DOHH2 (cell line): ENCODE results near the gene NTMT1.

ENCODE experiments used
- H3F3A ChIP-seq: fragments of 200-600 bp; sonication (generic), shearing (Covaris generic); 2 replicates; pipeline ENCODE4 v1.6.0; 2016; ENCODE audit warnings: antibody characterized with exemption, mild to moderate bottlenecking; ENCODE audit not compliant: control insufficient read depth, insufficient read depth
- H3K27ac ChIP-seq: fragments of 200-600 bp; sonication (generic); 2 replicates; pipeline ENCODE4 v1.5.1; 2014; ENCODE audit warnings: low read depth, mild to moderate bottlenecking, low read length, moderate library complexity
- H3K27me3 ChIP-seq: fragments of 200-600 bp; sonication (generic); 2 replicates; pipeline ENCODE4 v1.6.1; 2014; ENCODE audit warnings: mild to moderate bottlenecking, low read length, mixed read lengths; ENCODE audit not compliant: control insufficient read depth
- H3K36me3 ChIP-seq: fragments of 200-600 bp; sonication (generic); 2 replicates; pipeline ENCODE4 v1.6.1; 2014; ENCODE audit warnings: mild to moderate bottlenecking, low read length, moderate library complexity, mixed read lengths; ENCODE audit not compliant: control insufficient read depth
- H3K4me1 ChIP-seq: fragments of 200-600 bp; sonication (generic); 2 replicates; pipeline ENCODE4 v1.6.1; 2014; ENCODE audit warnings: mild to moderate bottlenecking, low read length, mixed read lengths; ENCODE audit not compliant: control insufficient read depth
- H3K4me2 ChIP-seq: fragments of 200-600 bp; sonication (generic); 2 replicates; pipeline ENCODE4 v1.6.0; 2014; ENCODE audit warnings: mild to moderate bottlenecking, low read length, moderate library complexity
- H3K4me3 ChIP-seq: fragments of 200-600 bp; sonication (generic); 2 replicates; pipeline ENCODE4 v1.5.1; 2014; ENCODE audit warnings: mild to moderate bottlenecking, low read length, mixed read lengths
- H3K79me2 ChIP-seq: fragments of 200-600 bp; sonication (generic); 2 replicates; pipeline ENCODE4 v1.6.1; 2014; ENCODE audit warnings: mild to moderate bottlenecking, low read length, mixed read lengths; ENCODE audit not compliant: control insufficient read depth
- H3K9me2 ChIP-seq: fragments of 200-600 bp; sonication (generic); replicated peaks from 2 replicates; pipeline ENCODE4 v1.6.1; 2014; ENCODE audit warnings: mild to moderate bottlenecking, low read length, mixed read lengths; ENCODE audit not compliant: control insufficient read depth
- H3K9me3 ChIP-seq: fragments of 200-600 bp; sonication (generic); 2 replicates; pipeline ENCODE4 v1.6.1; 2014; ENCODE audit warnings: antibody characterized with exemption, low read length, mixed read lengths; ENCODE audit not compliant: control insufficient read depth, insufficient read depth
- H4K20me1 ChIP-seq: fragments of 200-600 bp; sonication (generic); 2 replicates; pipeline ENCODE4 v1.6.0; 2014; ENCODE audit warnings: low read depth, mild to moderate bottlenecking, antibody characterized with exemption, low read length, moderate library complexity; ENCODE audit not compliant: control insufficient read depth, insufficient read depth
- EZH2phosphoT487 ChIP-seq: fragments of 200-600 bp; sonication (generic); IDR thresholded peaks from 2 replicates; pipeline ENCODE4 v1.6.1; 2017; ENCODE audit warnings: borderline replicate concordance, mild to moderate bottlenecking, antibody characterized with exemption, low read length, moderate library complexity, mixed read lengths
- TF ChIP-seq, protein P1 (sequence below): fragments of 200-600 bp; sonication (generic); IDR thresholded peaks from one replicate; pipeline ENCODE4 v1.5.1; 2014; ENCODE audit warnings: antibody characterized with exemption, mild to moderate bottlenecking, low read depth, low read length; ENCODE audit not compliant: poor library complexity, severe bottlenecking

The NTMT1 gene

DNA sequence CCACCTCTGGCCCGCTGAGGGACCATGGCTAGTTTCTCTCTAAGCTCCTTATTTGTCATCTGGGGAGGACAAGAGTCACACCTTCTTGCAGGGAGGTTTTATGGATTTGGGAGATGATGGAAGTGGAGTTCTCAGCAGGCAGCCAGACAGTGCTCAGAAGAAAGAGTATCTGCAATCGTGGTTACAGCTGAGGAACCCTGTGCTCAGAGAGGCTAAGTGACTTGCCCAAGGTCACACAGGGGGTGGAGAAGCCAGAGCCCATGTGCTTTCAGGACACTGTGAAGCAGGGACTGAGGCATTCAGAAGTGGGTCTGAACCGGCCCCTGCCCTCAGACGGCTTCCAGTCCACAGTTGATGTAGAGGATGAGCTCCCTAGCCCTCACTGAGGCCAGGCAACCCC is 50.3 kb downstream of the NTMT1 start:
- Histone ChIP-seq H4K20me1 (no peaks in the 10 kb centered on the region), H3K36me3 (no peaks in the 10 kb centered on the region), H3K79me2 (no peaks in the 10 kb centered on the region), H3K27me3 (no peaks in the 10 kb centered on the region), H3K27ac (no peak overlapping the region), H3F3A (no peaks in the 10 kb centered on the region), H3K4me2 (no peak overlapping the region), H3K9me2 (no peaks in the 10 kb centered on the region), H3K9me3 (no peaks in the 10 kb centered on the region), H3K4me3 (no peak overlapping the region), H3K4me1 (no peaks in the 10 kb centered on the region)
- TF ChIP-seq EZH2phosphoT487, result no peak
- TF ChIP-seq, protein P1, sequence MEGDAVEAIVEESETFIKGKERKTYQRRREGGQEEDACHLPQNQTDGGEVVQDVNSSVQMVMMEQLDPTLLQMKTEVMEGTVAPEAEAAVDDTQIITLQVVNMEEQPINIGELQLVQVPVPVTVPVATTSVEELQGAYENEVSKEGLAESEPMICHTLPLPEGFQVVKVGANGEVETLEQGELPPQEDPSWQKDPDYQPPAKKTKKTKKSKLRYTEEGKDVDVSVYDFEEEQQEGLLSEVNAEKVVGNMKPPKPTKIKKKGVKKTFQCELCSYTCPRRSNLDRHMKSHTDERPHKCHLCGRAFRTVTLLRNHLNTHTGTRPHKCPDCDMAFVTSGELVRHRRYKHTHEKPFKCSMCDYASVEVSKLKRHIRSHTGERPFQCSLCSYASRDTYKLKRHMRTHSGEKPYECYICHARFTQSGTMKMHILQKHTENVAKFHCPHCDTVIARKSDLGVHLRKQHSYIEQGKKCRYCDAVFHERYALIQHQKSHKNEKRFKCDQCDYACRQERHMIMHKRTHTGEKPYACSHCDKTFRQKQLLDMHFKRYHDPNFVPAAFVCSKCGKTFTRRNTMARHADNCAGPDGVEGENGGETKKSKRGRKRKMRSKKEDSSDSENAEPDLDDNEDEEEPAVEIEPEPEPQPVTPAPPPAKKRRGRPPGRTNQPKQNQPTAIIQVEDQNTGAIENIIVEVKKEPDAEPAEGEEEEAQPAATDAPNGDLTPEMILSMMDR, result no peak

DNA sequence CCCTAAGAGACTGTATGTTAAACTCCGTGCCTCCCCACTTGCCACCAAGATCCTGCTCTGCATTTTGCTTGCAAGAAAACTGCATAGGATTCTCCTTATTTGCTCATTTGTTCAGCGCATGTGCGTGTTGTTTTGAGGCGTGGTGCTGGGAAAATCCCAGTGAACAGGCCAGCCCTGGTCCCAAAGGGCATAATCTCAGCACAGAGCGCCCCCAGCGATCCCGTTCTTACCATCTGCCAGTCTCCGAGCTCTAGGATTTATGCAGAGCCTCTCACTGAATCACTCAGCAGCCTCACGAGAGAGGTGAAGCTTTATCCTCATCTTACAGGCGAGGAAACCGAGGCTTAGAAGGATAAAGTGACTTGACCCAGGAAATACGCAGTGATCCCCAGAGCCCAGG is 51.0 kb downstream of the NTMT1 start:
- Histone ChIP-seq H3K9me2 (no peaks in the 10 kb centered on the region), H3K36me3 (no peaks in the 10 kb centered on the region), H3K4me3 (no peak overlapping the region), H3F3A (no peaks in the 10 kb centered on the region), H3K27ac (no peak overlapping the region), H3K27me3 (no peaks in the 10 kb centered on the region), H3K79me2 (no peaks in the 10 kb centered on the region), H3K4me2 (no peak overlapping the region), H3K9me3 (no peaks in the 10 kb centered on the region), H4K20me1 (no peaks in the 10 kb centered on the region), H3K4me1 (no peaks in the 10 kb centered on the region)
- no peak for TF ChIP-seq EZH2phosphoT487
- TF ChIP-seq, protein P1, result no peak

DNA sequence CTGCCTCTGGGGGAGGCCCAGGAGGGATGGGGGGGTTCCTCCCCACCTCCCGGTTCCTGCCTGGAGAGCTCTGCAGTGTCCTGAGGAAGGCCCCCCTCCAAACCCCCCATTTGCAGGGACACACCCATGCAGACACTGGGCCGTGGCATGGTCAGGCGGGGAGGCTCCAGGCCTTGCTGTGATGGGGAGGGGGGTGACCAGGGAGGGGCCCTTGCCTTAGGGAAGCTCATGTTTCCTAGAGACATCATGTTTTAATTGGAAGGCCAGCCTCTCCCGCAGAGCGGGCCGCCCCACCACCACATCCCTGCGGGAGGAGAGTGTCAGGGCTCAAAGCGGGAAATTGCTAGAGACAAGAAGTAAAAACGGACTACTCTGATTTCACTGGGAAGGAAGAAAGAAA is 51.5 kb downstream of the NTMT1 start:
- Histone ChIP-seq H3K4me2 (no peak overlapping the region), H3K27me3 (no peaks in the 10 kb centered on the region), H3K27ac (no peak overlapping the region), H3K79me2 (no peaks in the 10 kb centered on the region), H3K9me3 (no peaks in the 10 kb centered on the region), H3K36me3 (no peaks in the 10 kb centered on the region), H3K9me2 (no peaks in the 10 kb centered on the region), H3F3A (no peaks in the 10 kb centered on the region), H3K4me1 (no peaks in the 10 kb centered on the region), H4K20me1 (no peaks in the 10 kb centered on the region), H3K4me3 (no peak overlapping the region)
- TF ChIP-seq, protein P1, result no peak
- no peak for TF ChIP-seq EZH2phosphoT487

DNA sequence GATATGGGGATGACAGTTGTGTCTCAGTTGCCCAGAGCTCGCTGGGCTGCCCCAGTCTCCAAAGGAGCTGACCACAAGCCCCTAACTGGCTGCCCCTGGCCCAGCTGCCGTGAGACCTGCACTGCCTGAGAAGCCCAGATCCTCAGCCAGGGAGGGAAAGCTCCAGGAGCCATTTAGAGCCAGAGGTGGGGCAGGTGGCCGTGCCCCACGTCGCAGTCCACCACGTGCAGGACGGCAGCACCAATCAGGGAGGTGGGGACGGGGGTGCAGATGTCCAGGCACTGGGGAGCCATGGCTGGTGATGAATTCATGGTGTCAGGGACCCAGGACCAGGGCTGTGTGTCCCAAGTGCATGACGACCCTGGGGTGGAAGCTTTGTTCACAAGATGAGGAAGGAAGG is 52.9 kb downstream of the NTMT1 start:
- no peak overlapping the region for H3K4me2 ChIP-seq
- no peaks in the 10 kb centered on the region for H3K27me3 ChIP-seq
- H3K27ac ChIP-seq, result no peak overlapping the region
- no peaks in the 10 kb centered on the region for H3K79me2 ChIP-seq
- no peaks in the 10 kb centered on the region for H3K36me3 ChIP-seq
- H3F3A ChIP-seq, result no peaks in the 10 kb centered on the region
- TF ChIP-seq, protein P1, result no peak
- no peak for TF ChIP-seq EZH2phosphoT487
- H3K9me3 ChIP-seq, result no peaks in the 10 kb centered on the region
- H4K20me1 ChIP-seq, result no peaks in the 10 kb centered on the region
- H3K9me2 ChIP-seq, result no peaks in the 10 kb centered on the region
- H3K4me1 ChIP-seq, result no peaks in the 10 kb centered on the region
- H3K4me3 ChIP-seq, result no peak overlapping the region
